HG02623 (cell line): ENCODE data around the gene OR4P4.
A peak's percentile ranks its signal among the peaks of the same experiment; 100 is the strongest.

Source experiments
- ATAC-seq: cut with Tn5 transposase; IDR thresholded peaks from one replicate; pipeline ENCODE4 v1.9.1; 2021; ENCODE audit warnings: moderate library complexity; ENCODE audit not compliant: unreplicated experiment

Gene OR4P4

DNA sequence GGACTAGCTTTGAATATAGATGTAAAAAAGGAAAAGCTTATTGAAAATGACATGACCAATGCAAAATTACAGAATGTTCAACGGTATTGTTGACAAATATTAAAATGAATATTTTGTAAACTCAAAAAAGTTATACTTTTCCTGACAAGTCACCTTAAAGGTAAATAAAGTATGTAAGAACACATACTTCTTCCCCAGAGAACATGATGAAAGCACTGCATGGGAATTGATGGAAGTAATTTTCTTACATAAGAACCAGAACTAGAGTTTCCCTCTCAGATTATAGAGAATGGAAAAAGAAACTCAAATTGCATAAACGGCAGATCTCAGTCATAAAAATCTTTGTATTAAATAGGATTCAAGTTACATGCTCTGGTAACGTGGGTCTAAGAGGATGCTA lies at the start of gene OR4P4:
OR4P4 (plus strand) TSS at position 301 of the 400 bp plus-strand sequence.
- ATAC-seq = no peak

- no peak for ATAC-seq
Measured at GRCh38 chr11:55607545-55607944, 27.4 kb upstream of the OR4P4 start, which contains the start of gene OR4C11. Gene OR4C11 (minus strand): TSS chr11:55607645. CDS start chr11:55604373, 3,272 bp downstream.

DNA sequence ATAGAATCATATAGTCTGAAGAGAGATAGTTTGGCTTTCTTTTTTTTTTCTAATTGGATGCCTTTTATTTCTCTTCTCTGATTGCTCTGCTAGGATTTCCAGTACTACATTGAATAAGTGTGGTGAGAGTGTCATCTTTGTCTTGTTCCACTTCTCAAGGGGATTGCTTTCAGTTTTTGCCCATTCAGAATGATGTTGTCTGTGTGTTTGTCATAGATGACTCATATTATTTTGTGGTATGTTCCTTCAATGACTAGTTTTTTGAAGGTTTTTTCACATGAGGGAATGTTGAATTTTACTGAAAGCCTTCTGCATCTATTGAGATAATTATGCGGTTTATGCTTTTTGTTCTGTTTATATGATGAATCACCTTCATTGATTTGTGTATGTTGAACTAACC lies 10.4 kb upstream of the OR4P4 start:
- no peak for ATAC-seq

DNA sequence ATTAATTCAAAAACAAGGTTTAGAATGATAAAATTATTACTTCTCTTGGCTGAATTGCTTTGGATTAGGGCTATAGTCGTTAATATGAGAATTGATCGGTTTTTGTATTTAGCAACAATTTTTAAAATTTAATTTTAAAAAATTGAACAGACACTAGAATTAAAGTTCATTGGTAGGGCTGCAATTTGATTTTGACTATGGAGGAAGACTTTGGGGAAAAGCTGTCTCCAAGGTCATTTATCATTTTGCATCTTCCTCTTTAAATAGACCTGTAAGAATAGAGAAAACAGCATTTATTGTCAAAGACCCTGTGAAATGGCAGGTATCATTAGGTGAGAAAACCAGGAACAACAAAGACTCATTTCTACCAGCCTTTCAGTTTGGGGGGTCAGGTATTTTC lies 13.1 kb downstream of the OR4P4 start, which contains the start of gene OR4S2:
OR4S2 (plus strand) TSS at position 301 of the 400 bp plus-strand sequence. CDS start 2,577 bp downstream, outside the sequence.
- no peak for ATAC-seq

- ATAC-seq = no peak
Measured at GRCh38 chr11:55652560-55652959, 17.6 kb downstream of the OR4P4 start.

DNA sequence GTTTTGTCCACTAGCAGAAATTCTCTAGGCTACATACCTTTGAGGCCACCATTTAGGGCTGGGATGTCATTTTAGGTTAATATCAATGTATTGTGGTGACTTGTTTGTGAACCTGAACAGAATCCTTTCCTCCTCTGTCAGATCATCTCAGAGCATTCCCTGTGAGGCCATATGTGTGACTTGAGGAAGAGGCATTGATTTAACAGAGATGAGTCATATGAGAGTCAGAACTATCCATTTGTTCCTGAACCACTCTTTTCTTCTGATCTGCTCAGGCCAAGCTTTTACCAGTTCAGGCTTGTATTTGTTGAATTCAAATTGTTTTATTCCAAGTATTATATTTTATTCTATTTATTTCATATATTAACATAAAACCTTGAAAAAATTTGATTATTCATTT lies 20.2 kb downstream of the OR4P4 start:
- ATAC-seq = no peak

DNA sequence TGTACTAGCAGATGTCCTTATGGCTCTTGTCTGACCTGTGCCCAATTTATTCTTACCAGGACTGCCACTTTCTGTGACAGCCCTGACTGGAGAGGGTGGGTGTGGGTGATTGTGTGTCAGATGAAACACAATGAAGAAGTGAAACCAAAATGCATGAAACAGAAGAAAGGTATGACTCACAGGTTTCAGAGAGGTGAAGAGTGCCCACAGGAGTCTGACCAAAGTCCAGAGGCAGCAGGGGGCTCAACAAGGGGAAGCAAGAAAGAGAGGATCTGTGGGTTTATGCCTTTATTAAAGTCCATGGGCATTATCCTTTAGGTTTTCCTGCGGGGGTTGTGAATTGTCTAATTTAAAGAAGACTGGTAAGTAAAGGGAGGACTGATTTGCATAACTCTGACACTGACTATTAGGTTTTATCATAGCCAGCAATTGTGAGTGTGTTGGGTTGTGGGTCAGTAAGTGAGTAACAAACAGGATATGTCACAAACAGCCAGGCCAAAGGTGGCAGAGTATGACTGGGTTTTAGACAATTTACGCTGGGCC lies 23.2 kb downstream of the OR4P4 start:
- ATAC-seq = peak; percentile 97

GRCh38 chr11:55658608-55659007 lies 23.7 kb downstream of the OR4P4 start:
- ATAC-seq = peak; percentile 25

DNA sequence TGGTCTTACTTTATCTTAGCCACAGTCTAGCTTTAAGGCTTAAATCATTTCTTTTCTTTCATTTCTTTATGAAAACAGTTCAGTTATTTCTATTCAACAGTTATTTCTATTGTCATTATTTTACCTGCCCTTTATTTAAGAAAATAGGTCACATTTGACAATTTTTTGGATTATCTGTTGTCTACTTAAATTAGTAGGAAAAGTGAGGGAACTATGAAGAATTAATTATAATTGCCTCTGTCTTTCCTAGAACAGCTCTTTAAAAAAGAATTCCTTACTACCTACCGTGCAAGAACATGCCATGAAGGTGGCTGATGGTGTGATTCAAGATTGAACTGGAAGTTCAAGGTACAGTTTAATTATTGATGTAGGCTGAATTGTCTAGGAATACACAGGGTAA lies 27.0 kb downstream of the OR4P4 start, which contains the start of gene OR4C6:
OR4C6 (plus strand) TSS at position 301 of the 400 bp plus-strand sequence. CDS start 2,966 bp downstream, outside the sequence.
- no peak for ATAC-seq

DNA sequence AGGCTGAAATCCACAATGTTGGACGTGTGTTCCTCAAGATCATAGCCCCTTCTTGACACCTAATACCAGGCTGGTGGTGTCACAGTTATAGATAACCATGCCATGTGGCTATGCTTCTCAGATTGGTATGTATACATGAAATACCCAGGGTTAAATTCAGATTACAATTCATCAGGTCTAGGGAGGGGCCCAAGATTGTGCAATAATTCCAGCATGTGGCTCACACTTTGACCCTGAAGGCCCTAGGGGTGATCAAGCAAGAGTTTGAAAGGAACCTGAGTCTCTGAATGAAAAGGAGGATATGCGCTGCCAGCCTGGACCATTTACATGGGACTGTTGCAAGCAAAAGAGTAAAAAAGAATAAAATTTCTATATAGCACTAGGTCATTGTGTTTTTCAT lies 34.5 kb downstream of the OR4P4 start:
- ATAC-seq = no peak

DNA sequence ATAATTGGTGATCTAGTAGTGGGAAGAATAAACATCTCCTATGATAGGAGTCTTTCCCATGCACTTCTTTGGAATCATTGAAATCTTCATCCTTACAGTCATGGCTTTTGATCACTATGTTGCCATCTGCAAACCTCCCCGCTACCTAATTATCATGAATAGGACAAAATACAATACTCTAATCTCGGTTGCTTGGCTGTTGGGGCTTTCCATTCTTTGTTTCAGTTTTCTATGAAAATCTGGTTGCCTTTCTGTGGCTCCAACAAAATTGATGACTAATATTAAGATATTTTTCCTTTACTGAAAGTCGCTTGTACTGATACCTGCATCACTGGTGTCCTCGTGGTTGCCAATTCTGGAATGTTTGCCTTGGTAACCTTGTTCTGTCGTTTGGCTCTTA lies 38.9 kb downstream of the OR4P4 start:
- no peak for ATAC-seq
